A204.1 (cell line): ENCODE results near the gene ZFAND3.

Experiments used
- FAIRE-seq: peaks from 2 replicates; lab custom pipeline; 2012; peaks lifted over from hg19 to GRCh38; lab: Jason Lieb, UNC

The ZFAND3 gene

DNA sequence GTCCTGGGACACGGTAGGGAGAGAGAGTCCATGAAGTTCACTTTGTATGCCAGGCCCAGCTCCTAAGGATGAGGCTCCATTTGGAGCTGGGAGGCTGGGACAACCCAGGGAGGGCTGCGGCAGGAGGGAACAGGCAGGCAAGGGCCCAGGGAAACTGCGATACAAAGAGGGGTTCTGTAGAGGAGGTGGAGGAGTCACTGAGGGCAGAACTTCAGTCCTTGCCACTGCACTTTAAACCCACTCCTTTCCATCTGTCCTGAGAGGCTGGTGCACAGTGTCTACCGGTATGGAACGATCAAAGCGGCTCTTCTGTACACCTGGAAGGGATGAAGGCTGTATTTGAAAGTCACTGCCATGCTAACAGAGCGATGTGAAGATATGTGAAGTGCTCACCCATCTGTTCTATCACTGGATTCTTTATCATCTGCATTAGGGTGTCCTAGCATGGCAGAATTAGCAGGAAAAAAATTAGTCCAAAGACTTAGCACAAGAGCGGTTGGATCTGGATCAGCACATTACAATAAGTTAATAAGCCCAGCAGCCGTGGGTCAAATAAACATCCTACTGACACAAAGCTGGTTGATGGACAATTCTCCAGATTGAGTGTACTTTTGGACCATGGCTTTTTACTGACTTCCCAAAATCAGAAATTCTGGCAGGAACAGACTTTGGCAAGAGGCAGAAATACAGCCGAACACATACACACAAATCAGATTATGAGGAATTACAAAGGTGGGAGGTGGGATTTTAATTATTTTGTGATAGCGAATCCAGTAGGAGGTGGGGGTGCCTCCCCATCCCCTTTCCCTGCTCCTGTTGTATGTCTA, 20.9 kb upstream of the ZFAND3 start:
- FAIRE-seq: no peak

DNA sequence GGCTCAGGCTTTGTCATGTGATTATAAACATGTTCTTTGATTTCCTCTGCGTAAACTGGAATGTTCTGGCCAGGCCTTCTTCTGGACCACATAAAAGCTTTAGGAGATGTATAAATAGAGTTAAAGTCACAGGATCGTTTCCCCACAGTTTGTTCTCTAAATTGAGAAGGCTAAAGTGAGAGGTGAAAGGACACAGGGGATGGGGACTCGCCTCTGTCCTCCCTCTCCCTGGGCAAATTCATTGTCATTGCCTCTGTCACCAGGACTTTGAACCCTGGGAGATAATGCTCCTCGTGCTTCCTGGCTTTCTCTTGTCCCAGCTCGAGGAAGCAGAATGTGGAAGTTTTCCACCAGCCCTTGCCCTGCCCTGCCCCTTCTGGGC, 20.3 kb upstream of the ZFAND3 start:
- no peak for FAIRE-seq

GRCh38 chr6:37800703-37801604, 18.6 kb upstream of the ZFAND3 start:
- no peak for FAIRE-seq

GRCh38 chr6:37801605-37801940, 18.0 kb upstream of the ZFAND3 start:
- no peak for FAIRE-seq

DNA sequence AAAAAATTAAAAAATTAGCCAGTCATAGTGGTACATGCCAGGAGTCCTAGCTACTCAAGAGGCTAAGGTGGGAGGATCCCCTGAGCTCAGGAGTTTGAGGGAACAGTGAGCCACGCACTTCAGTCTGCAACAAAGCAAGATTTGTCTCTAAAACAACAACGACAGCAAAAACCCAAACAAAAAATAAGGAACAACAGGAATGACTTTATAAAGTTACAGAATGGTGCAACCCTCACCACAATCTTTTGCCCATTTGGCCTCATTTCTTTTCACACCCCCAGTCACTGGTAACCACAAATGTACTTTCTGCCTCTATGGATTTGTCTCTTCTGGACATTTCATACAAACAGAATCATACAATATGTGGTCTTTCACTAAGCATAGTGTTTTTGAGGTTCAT, 16.7 kb upstream of the ZFAND3 start:
- no peak for FAIRE-seq

GRCh38 chr6:37804586-37804985, 14.9 kb upstream of the ZFAND3 start:
- no peak for FAIRE-seq

GRCh38 chr6:37806213-37806612, 13.3 kb upstream of the ZFAND3 start:
- no peak for FAIRE-seq

DNA sequence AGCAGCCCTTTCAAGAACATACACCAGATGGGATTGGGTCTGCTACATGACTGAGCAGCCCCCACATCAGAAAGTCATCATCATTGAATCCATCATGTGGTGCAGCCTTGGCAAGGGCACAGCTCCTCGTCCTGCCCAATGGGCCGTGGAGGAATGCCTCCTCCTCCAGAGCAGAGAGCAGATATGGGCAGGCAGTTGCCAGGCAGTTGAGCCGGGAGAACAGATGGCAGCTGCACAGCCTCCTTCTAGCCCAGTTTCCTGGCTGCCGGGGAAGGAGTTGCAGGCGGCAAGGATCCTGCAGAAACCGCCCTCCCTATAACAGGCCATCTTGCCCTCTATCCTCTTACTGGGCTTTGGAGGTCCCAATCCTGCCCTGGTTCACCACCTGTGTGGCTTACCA, 11.9 kb upstream of the ZFAND3 start:
- no peak for FAIRE-seq

DNA sequence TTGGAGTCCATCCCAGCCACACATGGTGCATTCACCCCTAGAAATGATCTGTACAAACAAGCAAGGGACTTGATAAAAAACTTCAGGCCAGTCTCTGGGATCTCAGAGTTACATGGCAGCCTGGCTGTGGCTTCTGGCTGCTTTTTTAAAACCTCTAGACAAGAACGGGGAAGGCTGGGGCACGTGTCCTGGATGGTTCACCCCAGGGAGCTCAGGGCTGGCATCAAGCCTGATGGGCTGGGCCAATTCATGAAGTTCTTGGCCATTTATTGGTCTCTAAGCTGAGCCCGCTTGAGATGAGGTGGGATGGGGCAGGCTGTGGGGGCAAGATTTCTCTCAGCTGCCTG, 10.4 kb upstream of the ZFAND3 start:
- no peak for FAIRE-seq

DNA sequence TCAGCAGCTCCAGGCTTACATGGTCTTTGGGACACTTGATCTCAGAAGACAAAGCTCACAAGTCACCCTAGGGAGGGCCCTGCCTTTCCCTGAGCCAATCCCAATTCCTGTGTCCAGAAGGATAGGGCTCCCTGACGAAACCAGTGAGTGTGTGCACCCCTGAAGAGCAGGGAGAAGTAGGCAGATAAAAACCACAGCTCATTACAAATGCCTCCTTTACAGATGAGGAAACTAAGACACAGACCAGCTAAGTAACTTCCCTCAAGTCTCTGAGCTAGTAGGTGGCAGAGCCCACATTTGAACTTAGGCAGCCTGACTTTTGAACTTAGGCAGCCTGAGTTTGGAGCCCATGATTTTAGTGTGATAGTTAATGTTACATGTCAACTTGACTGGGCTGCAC, 6.7 kb upstream of the ZFAND3 start:
- no peak for FAIRE-seq

DNA sequence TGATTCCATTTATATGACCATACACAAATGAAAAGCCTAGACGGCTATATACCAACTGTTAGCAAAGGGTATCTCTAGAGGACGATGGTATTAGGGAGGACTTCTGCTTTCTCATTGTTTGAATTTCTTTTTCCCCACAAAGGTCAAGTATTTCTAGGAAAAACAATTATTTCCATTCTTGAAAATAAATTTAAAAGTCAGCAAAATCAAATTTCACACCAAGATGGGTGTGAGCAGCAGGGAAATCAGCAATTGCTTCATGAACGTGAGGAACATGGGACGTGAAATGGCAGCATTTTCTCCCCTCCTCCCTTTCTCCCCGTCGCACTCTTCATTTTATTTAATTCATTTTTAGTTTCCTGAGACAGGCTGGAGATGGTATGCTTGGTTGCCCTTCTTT, 5.2 kb upstream of the ZFAND3 start:
- FAIRE-seq: no peak

GRCh38 chr6:37816599-37817375, 2.7 kb upstream of the ZFAND3 start:
- no peak for FAIRE-seq

GRCh38 chr6:37818536-37819176, 871 bp upstream of the ZFAND3 start:
- FAIRE-seq: peak; percentile 30

- no peak for FAIRE-seq
Measured at GRCh38 chr6:37819802-37820717, 533 bp downstream of the ZFAND3 start.

- no peak for FAIRE-seq
Measured at GRCh38 chr6:37820718-37821079, 1.2 kb downstream of the ZFAND3 start.

GRCh38 chr6:37821446-37821845, 1.9 kb downstream of the ZFAND3 start:
- no peak for FAIRE-seq

GRCh38 chr6:37822851-37823682, 3.5 kb downstream of the ZFAND3 start:
- no peak for FAIRE-seq

GRCh38 chr6:37824170-37824569, 4.6 kb downstream of the ZFAND3 start:
- FAIRE-seq: no peak

- FAIRE-seq: no peak
Measured at GRCh38 chr6:37826188-37826587, 6.7 kb downstream of the ZFAND3 start.

DNA sequence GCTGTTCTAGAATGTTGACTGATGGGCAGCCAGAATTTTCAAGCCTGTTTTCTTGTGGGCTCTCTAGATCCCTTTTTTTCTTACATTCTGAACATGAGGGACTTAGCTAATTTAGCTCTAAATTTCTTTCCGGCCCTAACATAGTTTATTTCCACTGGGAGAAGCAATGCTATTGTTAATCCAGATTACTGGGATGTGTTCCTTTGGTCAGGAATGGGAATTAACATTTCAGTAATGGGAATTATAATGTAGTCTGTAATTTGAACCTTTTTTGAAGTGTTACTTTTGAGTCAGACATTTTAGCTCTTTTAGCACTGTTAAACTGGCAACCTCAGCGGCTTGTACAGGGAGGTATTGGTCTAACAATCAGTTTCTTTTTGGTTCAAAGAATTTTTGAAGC, 7.5 kb downstream of the ZFAND3 start:
- no peak for FAIRE-seq
